ENCODE data around the gene GPR137B. TPM values are rescaled to one million over a fixed set of nuclear protein-coding genes. Genes with fewer than 3 reads are reported as not detected.
A peak's percentile ranks its signal among the peaks of the same experiment; 100 is the strongest.

Gene GPR137B
- total and polyA plus RNA-seq, 11 donors, result 14.9 to 49.8 (median 43.7) TPM

- Histone ChIP-seq H3K4me3 (no peak overlapping the region), H3K9me3 (peaks cover 0 to 13% (median 6%) of the 10 kb centered on the region in 12 donors), H3K27ac (no peak overlapping the region), H3K4me1 (peaks cover 0 to 5% (median 0%) of the 10 kb centered on the region in 12 donors), H3K36me3 (no peaks in the 10 kb centered on the region), H3K27me3 (no peaks in the 10 kb centered on the region)
- no peak for ATAC-seq
- intact Hi-C loops (cut with DNase I), result no loop called here
- WGBS, 4 donors, result 92 to 97% (median 95%) methylated on average over 1 of the region's 1 CpG
- DNase-seq, result no peak
- TF ChIP-seq CTCF (IDR thresholded peaks at IDR 0.05), result no peak
- no peak for TF ChIP-seq POLR2A (IDR thresholded peaks at IDR 0.05)
These were observed 44.1 kb upstream of the GPR137B start for GRCh38 chr1:236098267-236098666.

GRCh38 chr1:236099355-236099974 is 42.9 kb upstream of the GPR137B start:
- no peaks in the 10 kb centered on the region for H3K36me3 ChIP-seq
- peaks cover 0 to 13% (median 6%) of the 10 kb centered on the region in 12 donors for H3K9me3 ChIP-seq
- ATAC-seq (peak; percentile 11 to 50 (median 31)), DNase-seq (no peak)
- no peaks in the 10 kb centered on the region for H3K27me3 ChIP-seq
- TF ChIP-seq POLR2A (IDR thresholded peaks at IDR 0.05) (no peak), CTCF (IDR thresholded peaks at IDR 0.05) (no peak)
- no peak overlapping the region for H3K27ac ChIP-seq
- H3K4me1 ChIP-seq, result peaks cover 0 to 8% (median 0%) of the 10 kb centered on the region in 12 donors
- intact Hi-C loops (cut with DNase I), result no loop called here
- WGBS, 4 donors, result 48 to 61% (median 58%) methylated on average over 12 of the region's 12 CpGs
- no peak overlapping the region for H3K4me3 ChIP-seq

GRCh38 chr1:236100799-236101198 is 41.5 kb upstream of the GPR137B start:
- Histone ChIP-seq H3K4me3 (no peak overlapping the region), H3K36me3 (no peaks in the 10 kb centered on the region), H3K27me3 (no peaks in the 10 kb centered on the region), H3K27ac (no peak overlapping the region), H3K4me1 (peaks cover 0 to 8% (median 0%) of the 10 kb centered on the region in 12 donors), H3K9me3 (peaks cover 0 to 11% (median 6%) of the 10 kb centered on the region in 12 donors)
- TF ChIP-seq POLR2A (IDR thresholded peaks at IDR 0.05) (no peak), CTCF (IDR thresholded peaks at IDR 0.05) (no peak)
- intact Hi-C loops (cut with DNase I), result loop anchor here in 8 of 10 donors (5.0 to 10.0 kb wide), 7 partner anchors 184 to 1464 kb away; partner anchors contain the start of gene ERO1B (in 2 of the 8)
- no peak for ATAC-seq
- no peak for DNase-seq
- WGBS, 4 donors, result 91 to 93% (median 92%) methylated on average over 15 of the region's 15 CpGs

GRCh38 chr1:236101233-236102200 is 40.8 kb upstream of the GPR137B start:
- Histone ChIP-seq H3K27ac (no peak overlapping the region), H3K9me3 (peaks cover 0 to 8% (median 2%) of the 10 kb centered on the region in 12 donors), H3K4me1 (peaks cover 0 to 8% (median 0%) of the 10 kb centered on the region in 12 donors), H3K36me3 (no peaks in the 10 kb centered on the region), H3K27me3 (no peaks in the 10 kb centered on the region), H3K4me3 (no peak overlapping the region)
- 88 to 95% (median 90%) methylated on average over 10 of the region's 10 CpGs for WGBS, 4 donors
- DNase-seq, result no peak
- intact Hi-C loops (cut with DNase I), result loop anchor here in 8 of 10 donors (5.0 to 10.0 kb wide), 7 partner anchors 183 to 1463 kb away; partner anchors contain the start of gene ERO1B (in 2 of the 8)
- ATAC-seq, result peak in 1 of 4 donors; percentile 21
- TF ChIP-seq POLR2A (IDR thresholded peaks at IDR 0.05) (no peak), CTCF (IDR thresholded peaks at IDR 0.05) (no peak)

Measured in heart left ventricle (tissue), 16 donors.